HG03025 (cell line): ENCODE data around the gene GHR.
"Not testable (repeated sequence)": the region's sequence is repeated elsewhere in the genome, so short reads cannot be mapped to it uniquely, and the experiment has no call there.

Source experiments
- ATAC-seq: cut with Tn5 transposase; IDR thresholded peaks from one replicate; pipeline ENCODE4 v1.9.1; 2021; ENCODE audit warnings: mild to moderate bottlenecking, moderate library complexity; ENCODE audit not compliant: unreplicated experiment, low FRiP score

GHR gene

DNA sequence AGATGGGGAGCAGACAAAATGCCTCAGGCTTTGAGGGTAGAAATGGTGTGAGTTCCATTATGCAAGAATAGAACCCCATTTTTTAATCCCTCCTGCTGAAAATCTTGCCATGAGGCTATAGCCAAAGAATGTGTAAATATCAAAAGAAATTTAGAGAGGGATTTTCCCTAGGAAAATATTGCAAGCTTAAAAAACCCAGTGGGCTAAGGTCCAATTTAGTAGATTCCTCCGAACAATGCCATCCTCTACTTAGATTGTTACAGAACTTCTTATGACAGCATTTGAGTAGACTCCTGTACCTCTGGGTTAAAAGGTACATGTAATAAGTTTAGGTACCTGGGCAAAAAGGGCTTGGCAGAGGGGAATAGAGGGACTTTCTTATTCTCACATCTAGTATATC lies 138.4 kb downstream of the GHR start:
- ATAC-seq, result no peak

DNA sequence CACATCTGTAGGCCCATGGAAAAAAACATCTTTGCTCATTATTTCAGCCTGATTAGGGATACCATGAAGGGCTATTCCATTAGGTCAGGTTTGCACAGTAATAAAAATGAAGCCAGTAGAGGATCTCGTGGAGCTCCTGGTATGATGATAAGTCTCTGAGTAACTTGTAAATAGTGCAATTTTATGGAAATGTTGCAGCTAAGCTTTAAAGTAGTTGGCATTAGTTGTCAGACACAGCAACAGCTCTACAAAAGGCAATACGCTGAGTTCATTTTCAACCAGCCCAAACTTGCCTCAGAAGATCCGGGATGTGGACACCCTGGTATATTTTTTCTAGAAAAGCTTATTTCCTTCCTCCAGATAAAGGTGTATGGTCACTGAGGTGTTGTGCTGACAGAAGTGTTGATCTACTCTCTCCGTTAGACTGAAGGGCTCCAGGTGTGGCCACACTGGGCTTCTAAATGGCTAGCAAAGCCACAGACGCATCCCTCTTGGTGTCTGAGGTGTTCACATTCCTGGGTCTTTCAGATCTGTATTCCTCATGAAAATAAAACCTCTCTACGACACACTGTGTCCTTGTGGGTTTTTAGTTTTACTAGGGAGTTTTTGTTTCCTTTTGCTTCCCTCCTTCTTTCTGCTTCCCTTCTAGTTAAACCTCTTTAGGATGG lies 141.6 kb downstream of the GHR start:
- no peak for ATAC-seq

DNA sequence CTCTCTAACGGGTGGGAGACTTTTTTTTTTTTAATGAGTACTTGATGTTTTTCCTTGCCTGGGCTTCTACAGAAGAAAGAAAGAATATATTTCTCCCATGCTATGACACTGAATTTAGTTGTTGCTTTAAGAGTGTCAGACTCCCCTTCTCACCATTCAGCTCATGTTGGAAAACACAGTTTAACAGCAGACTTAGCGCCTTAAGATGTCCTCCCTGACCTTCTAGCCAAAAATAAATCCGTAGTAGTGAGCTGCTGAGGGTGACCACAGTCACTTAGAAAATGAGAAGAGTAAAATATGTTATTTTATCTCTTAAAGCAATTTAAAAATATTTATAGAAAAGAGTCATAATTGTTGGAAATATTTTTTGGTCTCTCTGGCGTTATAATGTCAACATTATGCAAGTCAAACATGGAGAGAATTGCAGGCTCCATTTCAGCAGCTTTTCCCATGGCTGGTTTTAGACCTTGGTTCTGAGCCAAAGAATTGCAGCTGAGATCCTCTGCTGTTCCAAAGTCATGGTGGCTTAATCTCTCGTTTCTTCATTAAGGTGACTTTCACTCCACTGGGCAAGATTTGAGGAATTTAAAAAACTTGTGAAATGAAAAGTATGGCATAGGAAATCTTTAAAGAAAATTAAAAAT lies 143.5 kb downstream of the GHR start:
- ATAC-seq, result no peak

DNA sequence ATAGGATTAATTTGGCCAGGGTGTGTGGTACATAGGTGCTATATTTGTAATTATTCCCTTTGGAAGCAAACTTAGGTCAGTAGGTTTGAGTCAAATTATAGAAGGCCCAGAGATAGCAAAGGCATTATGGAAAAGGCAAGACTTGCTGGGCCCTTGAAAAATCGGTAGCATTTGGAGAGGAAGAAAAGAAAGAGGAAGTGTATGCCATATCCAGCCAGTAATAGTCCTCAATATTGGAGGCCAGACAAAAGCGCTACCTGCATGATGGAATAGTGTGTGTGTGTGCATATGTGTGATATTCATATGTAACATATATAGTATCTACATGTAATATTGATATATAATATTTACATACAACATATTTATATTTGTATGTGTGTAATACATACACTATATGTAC lies 146.1 kb downstream of the GHR start:
- no peak for ATAC-seq

DNA sequence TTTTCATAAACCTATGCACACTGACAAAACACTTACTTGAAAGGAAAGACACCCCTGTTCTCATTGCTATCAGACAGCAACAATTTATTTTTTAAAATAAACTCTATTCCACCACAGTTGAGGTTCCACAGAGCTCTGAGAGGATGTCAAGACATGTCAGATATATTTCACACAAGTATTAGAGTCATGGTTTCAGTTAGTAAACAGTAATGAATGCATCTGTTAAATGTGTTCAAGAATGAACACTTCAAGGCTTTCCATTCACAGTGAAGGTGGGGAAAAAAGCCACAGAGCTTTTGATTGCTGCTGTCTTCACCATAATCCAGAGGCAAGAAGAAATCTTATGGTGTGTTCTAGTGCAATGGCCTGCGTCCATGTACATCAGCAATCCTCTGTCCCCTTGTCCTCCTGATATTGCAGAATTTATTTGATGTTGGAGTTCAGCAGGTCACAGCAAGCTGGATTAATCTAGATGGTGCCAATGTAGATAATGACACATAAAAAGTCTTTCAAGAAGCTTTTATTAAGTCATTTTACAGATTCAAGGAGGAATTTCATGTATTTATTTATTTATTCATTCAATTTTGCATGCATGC lies 146.8 kb downstream of the GHR start:
- no peak for ATAC-seq

DNA sequence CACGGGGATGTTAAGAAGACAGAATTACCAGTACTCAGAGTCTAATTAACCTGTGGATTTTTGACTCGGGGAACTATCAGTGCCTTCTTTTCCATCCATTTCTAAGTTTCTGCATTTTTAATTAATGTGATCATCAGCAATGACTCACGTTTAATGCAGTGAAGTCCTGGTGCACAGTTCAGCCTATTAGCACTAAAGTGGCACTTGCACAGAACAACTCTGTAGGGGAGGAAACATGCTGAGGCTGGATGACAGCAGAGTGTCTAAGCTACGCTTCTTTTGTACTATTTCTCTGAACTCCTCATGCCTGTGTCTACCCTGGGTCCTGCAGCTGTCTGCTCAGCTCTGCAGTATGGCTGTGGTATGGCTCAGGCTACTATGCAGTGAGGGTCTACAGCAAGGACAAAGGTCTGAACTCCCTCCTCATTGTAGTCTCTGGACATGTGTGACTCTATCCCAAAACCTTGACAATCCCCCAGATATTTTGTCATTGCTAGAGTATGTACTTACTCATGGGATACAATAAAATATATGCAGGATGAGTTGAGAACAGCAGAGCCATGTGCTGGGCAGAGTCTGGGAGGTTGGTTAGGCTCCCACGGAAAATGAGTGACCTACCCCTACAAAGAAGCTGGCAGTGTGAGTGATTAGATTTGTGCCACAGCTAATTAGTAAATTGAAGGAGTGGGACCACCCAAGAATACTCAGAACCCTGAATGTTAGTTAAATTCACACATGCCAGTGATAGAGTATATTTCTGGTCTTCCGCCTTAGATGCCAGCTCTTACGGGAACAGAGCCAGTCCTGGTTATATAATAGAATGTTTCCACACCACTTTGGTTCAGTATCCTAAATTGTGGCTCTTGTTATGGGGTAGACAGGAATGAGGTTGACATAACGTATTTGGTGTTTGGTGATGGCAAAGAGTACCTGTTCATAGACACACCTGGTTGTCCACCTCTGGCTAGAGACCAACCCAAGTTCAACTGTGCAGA lies 148.0 kb downstream of the GHR start:
- ATAC-seq, result no peak

DNA sequence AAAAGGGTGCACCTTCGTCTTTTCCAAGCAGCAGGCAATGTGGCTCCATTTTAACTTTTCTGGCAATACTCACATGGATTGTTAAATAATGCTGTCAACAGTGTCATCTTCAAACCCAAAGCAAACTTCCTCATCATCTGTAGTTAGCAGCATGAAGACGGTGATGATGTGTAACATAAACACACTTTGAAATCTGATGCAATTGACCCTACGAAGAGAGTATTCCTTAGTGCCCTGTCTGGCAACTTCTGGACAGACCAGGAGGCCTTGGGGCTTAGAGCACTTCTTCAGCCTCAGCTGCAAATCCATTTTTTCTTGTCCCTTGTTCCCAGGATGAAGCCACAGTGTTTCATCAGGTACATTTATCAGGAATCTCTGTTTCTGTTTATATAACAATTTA lies 149.1 kb downstream of the GHR start:
- ATAC-seq, result no peak

DNA sequence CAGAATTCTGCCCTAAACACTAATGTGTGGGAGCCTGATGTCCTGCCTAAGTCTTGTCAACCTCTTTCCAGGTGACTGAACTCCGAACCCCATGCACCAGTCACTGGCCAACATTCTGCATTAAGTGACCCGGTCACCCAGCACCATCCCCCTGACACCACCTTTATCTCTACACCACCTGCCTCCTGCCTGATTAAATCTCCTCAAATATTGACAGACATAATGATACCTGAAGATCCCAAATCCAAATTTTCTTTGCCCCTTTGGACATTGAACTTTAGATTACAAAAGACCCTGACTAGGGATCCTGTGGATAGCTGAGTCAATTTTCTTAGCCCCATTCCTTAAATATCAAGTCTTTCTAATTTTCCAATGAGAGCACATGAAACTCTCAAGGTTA lies 150.1 kb downstream of the GHR start:
- no peak for ATAC-seq

DNA sequence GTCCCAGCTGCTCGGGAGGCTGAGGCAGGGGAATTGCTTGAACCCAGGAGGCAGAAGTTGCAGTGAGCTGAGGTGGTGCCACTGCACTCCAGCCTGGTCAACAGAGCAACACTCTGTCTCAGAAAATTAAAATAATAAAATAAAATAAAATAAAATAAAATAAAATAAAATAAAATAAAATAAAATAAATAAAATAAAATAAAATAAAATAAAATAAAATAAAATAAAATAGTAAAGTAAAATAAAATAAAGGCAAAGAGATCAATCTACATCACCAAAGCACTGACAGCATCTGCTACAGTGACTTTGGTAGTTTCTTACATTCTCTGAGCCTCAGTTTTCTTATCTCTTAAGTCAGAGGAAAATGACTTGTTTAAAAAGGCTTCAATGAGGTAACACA lies 152.7 kb downstream of the GHR start:
- ATAC-seq, result not testable (repeated sequence)

DNA sequence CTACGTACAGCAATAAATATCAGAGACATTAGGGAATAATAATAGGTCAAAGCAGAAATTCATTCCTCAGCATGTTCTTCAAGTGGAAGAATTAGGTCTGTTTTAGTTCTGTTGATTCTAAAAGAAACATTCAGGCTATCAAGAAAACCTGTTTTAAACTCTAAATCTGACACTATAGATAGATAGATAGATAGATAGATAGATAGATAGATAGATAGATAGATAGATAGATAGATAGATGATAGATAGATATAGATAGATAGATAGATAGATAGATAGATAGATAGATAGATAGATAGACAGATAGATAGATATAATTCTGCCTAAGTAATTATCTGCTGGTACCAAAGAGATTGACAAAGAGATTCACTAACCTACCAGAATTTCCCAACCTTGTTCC lies 155.7 kb downstream of the GHR start:
- not testable (repeated sequence) for ATAC-seq

DNA sequence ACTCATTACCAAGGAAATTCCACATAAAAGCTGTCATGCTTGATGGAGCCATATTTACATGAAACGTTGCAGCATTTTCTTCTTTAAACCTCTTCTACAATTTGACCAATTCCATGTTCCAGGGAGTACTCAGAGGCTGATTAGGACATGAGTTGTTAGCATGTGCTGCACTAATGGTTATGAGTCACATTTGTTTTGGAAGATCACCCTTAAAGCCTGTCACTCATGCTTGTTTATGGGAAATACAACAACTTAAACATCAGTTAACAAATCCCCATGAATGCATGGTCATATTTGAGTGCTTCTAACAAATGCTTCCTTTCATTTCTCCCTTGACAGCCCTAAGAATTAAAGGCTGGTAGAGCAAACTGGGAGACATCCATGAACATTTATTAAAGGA lies 156.1 kb downstream of the GHR start:
- no peak for ATAC-seq

DNA sequence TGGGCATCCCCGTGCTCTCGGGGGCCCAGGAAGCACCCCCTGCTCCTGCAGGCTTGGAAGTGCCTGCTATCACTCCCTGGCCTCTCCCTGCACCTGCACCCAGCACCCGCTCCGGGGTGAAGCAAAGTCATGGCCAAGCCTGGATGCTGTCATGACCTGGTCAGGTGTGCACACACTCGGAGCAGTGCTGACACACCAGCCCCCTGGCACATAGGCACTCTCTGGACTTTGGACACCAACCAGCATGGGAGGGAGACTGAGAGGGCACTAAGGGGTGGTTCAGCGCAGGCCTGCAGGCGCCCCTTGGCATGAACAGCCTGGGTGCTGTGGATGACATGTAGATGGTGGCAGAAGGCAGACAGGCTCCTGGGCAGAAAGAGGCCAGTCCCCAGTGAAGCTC lies 158.6 kb downstream of the GHR start:
- ATAC-seq, result no peak

DNA sequence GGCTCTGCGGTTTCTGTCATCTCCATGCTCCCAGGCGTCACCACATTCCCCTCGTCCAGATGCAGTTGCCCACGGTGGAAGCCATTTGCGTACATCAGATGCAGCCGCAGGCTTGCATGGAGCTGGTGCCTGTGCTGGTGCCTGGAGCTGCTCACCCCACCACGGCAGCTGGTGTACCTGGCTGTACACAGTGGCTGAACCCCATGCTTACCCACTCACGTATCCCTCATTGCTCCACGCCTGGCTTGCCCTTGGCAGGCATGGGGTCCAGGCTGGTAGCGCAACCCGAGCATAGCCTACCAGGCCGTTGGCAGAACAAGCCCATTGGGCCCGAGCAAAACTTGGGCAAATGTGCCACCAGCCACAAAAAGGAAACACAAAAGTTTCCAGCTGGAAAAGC lies 159.5 kb downstream of the GHR start:
- no peak for ATAC-seq

DNA sequence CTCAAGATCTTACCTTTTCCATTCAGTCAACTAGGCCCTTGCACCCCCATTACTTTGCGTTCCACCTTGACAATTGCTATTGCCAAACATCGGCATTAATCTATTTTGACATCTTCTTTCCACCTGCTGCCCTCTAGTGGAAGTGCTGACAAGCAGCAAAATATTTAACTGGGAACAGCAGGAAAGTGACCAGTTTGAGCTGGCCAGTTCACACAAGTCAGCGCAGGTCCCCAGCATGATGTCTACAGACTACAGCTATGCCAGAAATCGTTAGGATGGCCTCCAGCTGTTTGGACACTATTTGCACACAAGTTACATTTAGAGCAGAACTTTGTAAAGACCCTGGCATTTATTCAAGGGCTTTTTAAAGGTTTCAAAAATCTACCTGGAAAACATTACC lies 160.1 kb downstream of the GHR start:
- no peak for ATAC-seq

DNA sequence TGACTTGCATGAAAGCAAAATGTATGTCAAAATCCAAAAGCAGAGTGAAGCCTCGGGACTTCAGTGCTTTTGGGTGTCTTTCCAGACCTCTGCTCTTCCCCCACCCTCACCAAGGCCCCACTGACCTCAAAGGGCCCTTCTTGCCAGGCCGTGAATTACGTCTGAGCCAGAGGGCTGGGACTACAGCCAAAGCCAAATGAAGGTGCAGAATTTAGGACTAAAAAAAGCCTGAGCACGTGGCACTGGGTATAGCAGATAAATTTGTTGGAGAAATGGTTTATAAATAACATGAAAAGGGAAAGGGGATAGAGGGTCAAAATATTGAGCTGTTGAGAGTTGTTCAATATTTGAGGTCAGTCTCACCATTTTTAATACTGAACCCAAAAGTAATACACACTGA lies 163.4 kb downstream of the GHR start:
- ATAC-seq, result no peak

DNA sequence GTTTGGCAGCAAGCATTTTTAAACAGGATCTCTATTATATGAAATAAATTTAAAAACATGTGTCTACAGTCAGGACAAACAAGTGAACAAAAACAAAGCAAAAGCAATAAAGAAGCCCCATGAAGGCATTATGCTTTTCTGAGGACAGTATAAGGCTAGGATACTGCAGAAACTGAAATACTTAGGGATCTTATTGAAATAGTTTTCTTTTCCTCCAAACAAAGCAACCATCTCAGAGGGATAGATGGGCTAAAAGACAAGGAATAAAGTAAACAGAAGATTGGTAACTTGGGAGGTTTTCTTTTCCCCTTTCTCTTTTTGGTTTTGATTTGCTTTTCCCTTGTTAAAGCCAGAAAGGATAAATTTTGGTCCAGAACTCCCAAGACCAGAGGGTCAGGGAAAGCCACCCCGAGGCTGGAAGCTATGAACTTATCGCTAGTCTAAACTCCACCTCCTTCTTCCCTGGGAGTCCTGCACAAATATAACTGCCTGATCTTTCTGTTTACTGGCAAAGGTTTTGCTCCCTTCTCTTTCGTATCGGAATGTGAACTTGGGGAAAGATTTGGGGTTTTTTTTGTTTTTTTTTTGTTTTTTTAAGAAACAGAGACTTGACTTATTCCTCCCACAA lies 164.0 kb downstream of the GHR start:
- no peak for ATAC-seq

DNA sequence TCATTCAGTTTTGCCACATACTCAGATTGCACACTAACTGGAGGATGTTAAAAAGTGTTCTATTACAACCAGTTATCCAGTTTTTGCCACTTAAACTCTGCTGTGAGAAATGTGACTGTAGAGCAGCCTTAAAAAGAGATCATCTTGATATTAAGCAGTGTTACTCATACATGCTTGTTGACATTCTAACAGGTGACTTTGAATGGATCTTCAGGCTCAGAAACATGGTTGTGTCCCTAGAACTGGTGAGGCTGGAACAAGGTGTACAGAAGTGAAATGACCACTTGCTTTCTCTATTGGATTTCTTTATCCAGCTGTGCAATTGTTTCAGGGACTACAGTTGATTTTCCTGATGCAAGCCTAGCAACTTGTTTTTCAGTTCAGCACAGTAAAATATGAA lies 167.3 kb downstream of the GHR start:
- ATAC-seq, result no peak

DNA sequence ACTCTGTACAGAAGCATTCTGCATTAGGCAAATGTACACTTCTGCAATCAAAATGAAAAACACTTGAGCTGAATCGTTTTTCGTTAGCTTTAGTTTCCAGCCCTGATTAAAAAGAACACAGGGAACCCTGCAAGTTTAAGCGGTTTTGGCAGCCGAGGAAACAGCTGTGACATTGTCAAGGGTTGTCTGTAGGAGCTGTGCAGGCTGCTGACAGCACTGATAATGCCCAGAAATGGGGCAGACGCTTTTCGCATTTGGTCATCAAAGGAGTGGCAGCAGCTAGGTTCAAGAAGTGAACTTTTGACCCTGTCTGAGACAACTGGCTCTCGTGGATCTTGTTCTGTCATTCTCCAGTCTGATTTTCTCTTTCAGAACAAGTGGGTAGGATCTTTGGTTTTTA lies 167.8 kb downstream of the GHR start:
- no peak for ATAC-seq

DNA sequence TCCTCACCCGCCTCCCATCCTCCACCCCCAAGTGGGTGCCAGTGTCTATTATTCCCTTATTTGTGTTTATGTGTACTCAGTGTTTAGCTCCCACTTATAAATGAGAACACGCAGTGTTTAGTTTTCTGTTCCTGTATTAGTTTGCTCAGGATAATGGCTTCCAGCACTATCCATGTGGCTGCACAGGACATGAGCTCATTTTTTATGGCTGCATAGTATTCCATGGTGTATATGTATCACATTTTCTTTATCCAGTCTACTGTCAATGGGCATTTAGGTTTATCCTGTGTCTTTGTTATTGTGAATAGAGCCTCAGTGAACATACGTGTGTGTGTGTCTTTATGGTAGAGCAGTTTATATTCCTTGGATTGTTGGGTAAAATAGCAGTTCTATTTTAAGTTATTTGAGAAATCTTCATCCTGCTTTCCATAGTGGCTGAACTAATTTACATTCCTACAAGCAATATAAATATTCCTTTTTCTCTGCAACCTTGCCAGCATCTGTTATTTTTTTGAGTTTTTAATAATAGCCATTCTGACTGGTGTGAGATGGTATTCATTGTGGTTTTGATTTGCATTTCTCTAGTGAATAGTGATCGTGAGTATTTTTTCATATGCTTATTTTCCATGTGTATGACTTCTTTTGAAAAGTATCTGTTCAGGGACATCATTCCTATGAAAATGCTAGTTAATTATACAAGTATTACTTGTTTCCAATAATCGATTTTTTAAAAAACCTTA lies 169.3 kb downstream of the GHR start:
- no peak for ATAC-seq

DNA sequence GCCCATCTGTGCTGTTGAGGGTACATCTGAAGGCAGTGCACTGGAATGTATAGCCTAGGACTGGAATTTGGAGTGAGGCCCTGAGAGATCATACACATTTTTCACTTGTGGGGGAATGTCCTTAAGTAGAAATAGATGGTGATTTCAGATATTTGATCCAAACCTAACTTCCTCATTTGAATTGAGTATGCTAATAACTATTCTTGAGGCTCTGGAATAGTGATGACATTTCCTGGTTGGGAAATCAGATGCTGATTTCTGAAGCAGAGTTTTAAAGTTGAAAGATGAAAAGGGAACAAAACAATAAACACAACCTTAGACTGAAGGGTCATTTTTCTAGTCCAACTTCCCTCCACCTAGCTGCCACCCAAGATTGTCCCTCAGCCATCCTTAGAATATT lies 170.4 kb downstream of the GHR start:
- no peak for ATAC-seq
